Endothelial cell of umbilical vein (primary cell): Measurements from ENCODE around the gene CAMTA1. TPM values are rescaled to one million over a fixed set of nuclear protein-coding genes. Genes with fewer than 3 reads are reported as not detected.

Experiments
- BruUV-seq: library from RNA; stranded (reverse); fragments of 400-500 nt; replicated peaks from 2 replicates; lab custom pipeline; 2021; lab: Mats Ljungman, UMichigan
- CTCF ChIA-PET: fragments of 300-600, 350-600 bp; sonication (Branson Sonifier 250); formaldehyde crosslinking; loops from one replicate; lab custom pipeline; 2021; ENCODE audit warnings: antibody characterized with exemption, inconsistent platforms; lab: Charles Lee
- POLR2A ChIA-PET: fragments of 300-600, 350-600 bp; sonication (Branson Sonifier 250); formaldehyde crosslinking; loops from one replicate; lab custom pipeline; 2021; ENCODE audit warnings: antibody characterized with exemption, inconsistent platforms; lab: Charles Lee
- DNase-seq: peaks from one replicate; pipeline ENCODE4 v3.0.0-alpha.2; 2011; ENCODE audit warnings: low read depth, low spot score
- FAIRE-seq: peaks from 2 replicates; lab custom pipeline; 2011; peaks lifted over from hg19 to GRCh38; lab: Jason Lieb, UNC
- H2AFZ ChIP-seq: 2 replicates; pipeline ENCODE4 v1.6.0; 2012; ENCODE audit warnings: low read depth, low read length, control low read depth, inconsistent platforms
- H3K27ac ChIP-seq: 2 replicates; pipeline ENCODE4 v1.5.1; 2011; ENCODE audit warnings: low read depth, mild to moderate bottlenecking, control low read depth, low read length, moderate library complexity; ENCODE audit not compliant: insufficient read depth
- H3K27me3 ChIP-seq, 2 experiments: 2 replicates each; pipeline versions ENCODE4 v1.6.0 to v1.6.1; 2011; ENCODE audit warnings: low read length in 2 of 2, mixed read lengths in 1 of 2; ENCODE audit not compliant: control insufficient read depth in 2 of 2, insufficient read depth in 2 of 2
- H3K36me3 ChIP-seq, 2 experiments: 2 replicates in 1 of 2; 3 replicates in 1 of 2; pipeline ENCODE4 v1.5.1; 2011; ENCODE audit warnings: low read length in 2 of 2, mild to moderate bottlenecking in 1 of 2, moderate library complexity in 1 of 2; ENCODE audit not compliant: control insufficient read depth in 2 of 2, insufficient read depth in 2 of 2; ENCODE audit errors: extremely low read depth in 1 of 2
- H3K4me1 ChIP-seq: 3 replicates; pipeline ENCODE4 v1.5.1; 2011; ENCODE audit warnings: mild to moderate bottlenecking, low read length; ENCODE audit not compliant: control insufficient read depth, insufficient read depth; ENCODE audit errors: extremely low read depth
- H3K4me2 ChIP-seq: 2 replicates; pipeline ENCODE4 v1.6.1; 2011; ENCODE audit warnings: low read length, control low read depth, mixed read lengths; ENCODE audit not compliant: insufficient read depth
- H3K4me3 ChIP-seq, 3 experiments: fragments of 200-600 bp in 1 of 3; sonication (generic), shearing (Covaris generic) in 1 of 3; replicated peaks in 1 of 3; 2 replicates each; pipeline ENCODE4 v1.5.1; 2011 to 2016; ENCODE audit warnings: control low read depth in 3 of 3, low read length in 3 of 3, mild to moderate bottlenecking in 2 of 3, inconsistent platforms in 1 of 3, low read depth in 1 of 3, moderate library complexity in 1 of 3; ENCODE audit not compliant: insufficient read depth in 1 of 3
- H3K79me2 ChIP-seq: 2 replicates; pipeline ENCODE4 v1.6.0; 2012; ENCODE audit warnings: low read length, inconsistent platforms; ENCODE audit not compliant: control insufficient read depth, insufficient read depth
- H3K9ac ChIP-seq: replicated peaks from 2 replicates; pipeline ENCODE3; 2011; ENCODE audit warnings: low read length, control low read depth; ENCODE audit not compliant: insufficient read depth; ENCODE audit errors: extremely low read depth
- H3K9me1 ChIP-seq: replicated peaks from 3 replicates; pipeline ENCODE4 v1.6.0; 2011; ENCODE audit warnings: mild to moderate bottlenecking, low read length; ENCODE audit not compliant: control insufficient read depth, insufficient read depth; ENCODE audit errors: extremely low read depth
- H3K9me3 ChIP-seq: replicated peaks from 2 replicates; pipeline ENCODE4 v1.5.1; 2012; ENCODE audit warnings: low read length, inconsistent platforms; ENCODE audit not compliant: control insufficient read depth, insufficient read depth
- H4K20me1 ChIP-seq: replicated peaks from 2 replicates; pipeline ENCODE3; 2011; ENCODE audit warnings: mild to moderate bottlenecking, low read length; ENCODE audit not compliant: control insufficient read depth, insufficient read depth; ENCODE audit errors: extremely low read depth
- CTCF ChIP-seq, 2 donors: IDR thresholded peaks; 1 replicate in 1 of 2; 2 replicates in 1 of 2; pipeline ENCODE4 v1.5.1; 2011; ENCODE audit warnings: low read length in 2 of 2, mild to moderate bottlenecking in 2 of 2, moderate library complexity in 2 of 2, control low read depth in 1 of 2, inconsistent platforms in 1 of 2, low read depth in 1 of 2; ENCODE audit not compliant: insufficient read depth in 1 of 2; ENCODE audit errors: extremely low read depth in 1 of 2
- EZH2 ChIP-seq: IDR thresholded peaks from 2 replicates; pipeline ENCODE4 v1.6.1; 2012; ENCODE audit warnings: borderline replicate concordance, low read depth, mild to moderate bottlenecking, moderate library complexity, low read length, inconsistent platforms; ENCODE audit not compliant: severe bottlenecking
- FOS ChIP-seq: IDR thresholded peaks from 2 replicates; pipeline ENCODE4 v1.6.1; 2011; ENCODE audit warnings: mild to moderate bottlenecking, low read length, moderate library complexity, borderline replicate concordance; ENCODE audit not compliant: insufficient read depth
- GATA2 ChIP-seq: IDR thresholded peaks from 2 replicates; pipeline ENCODE4 v1.7.0; 2011; ENCODE audit warnings: low read depth, mild to moderate bottlenecking, moderate library complexity, mixed read lengths, low read length; ENCODE audit not compliant: insufficient read length, insufficient read depth
- JUN ChIP-seq: IDR thresholded peaks from 2 replicates; pipeline ENCODE4 v1.6.1; 2011; ENCODE audit warnings: borderline replicate concordance, low read depth; ENCODE audit not compliant: insufficient read length, insufficient read depth
- MYC ChIP-seq: IDR thresholded peaks from one replicate; pipeline ENCODE4 v1.6.1; 2011; ENCODE audit warnings: mild to moderate bottlenecking, low read depth, low read length
- POLR2A ChIP-seq: IDR thresholded peaks from 2 replicates; pipeline ENCODE4 v1.6.1; 2012; ENCODE audit warnings: low read depth, mild to moderate bottlenecking, control low read depth, low read length
- POLR2AphosphoS5 ChIP-seq: IDR thresholded peaks from 2 replicates; pipeline ENCODE4 v1.6.1; 2012; ENCODE audit warnings: low read depth, mild to moderate bottlenecking, control low read depth, low read length, moderate library complexity; ENCODE audit not compliant: insufficient read depth
- dilution Hi-C: fragments of 300-500 bp; cut with MboI; formaldehyde crosslinking; loops from one replicate; pipeline ENCODE4 v1.15.0; 2019; ENCODE audit warnings: low sequenced_read_pairs; ENCODE audit not compliant: extremely low pct_ligation_motif_present
- intact Hi-C: fragments of 100-400 bp; cut with micrococcal nuclease; formaldehyde crosslinking; loops from one replicate; pipeline ENCODE4 v1.10.0; 2022
- polyA plus RNA-seq, 4 experiments: library from polyadenylated mRNA; depleted of rRNA in 3 of 4; stranded (reverse) in 3 of 4; unstranded in 1 of 4; fragments of >200 nt; gene quantifications; 2 replicates each; pipeline versions ENCODE4 v1.2.1 to v1.2.3, GENCODE V29; 2011 to 2012; ENCODE audit warnings: missing spikeins in 1 of 4
- total RNA-seq: library from RNA; stranded (reverse); gene quantifications from 2 replicates; pipeline ENCODE4 v1.2.3, GENCODE V29; 2021
- TF ChIP-seq, protein P1 (sequence below): IDR thresholded peaks from 2 replicates; pipeline ENCODE4 v1.6.1; 2011; ENCODE audit not compliant: insufficient read depth, insufficient read length

The CAMTA1 gene
- total and polyA plus RNA-seq, 2 donors (not counting 3 experiments of a cell fraction or from before 2014, with no cell fraction given): 50.8 to 92.7 TPM

- TF ChIP-seq EZH2 (no peak), FOS (no peak), POLR2A (no peak), CTCF (IDR thresholded peaks at IDR 0.05; ENCODE audit: extremely low read depth in 1 of 2, insufficient read depth in 1 of 2, low read depth in 1 of 2, low read length in 2 of 2) (no peak), MYC (no peak), JUN (no peak), GATA2 (no peak), POLR2AphosphoS5 (no peak)
- TF ChIP-seq, protein P1, sequence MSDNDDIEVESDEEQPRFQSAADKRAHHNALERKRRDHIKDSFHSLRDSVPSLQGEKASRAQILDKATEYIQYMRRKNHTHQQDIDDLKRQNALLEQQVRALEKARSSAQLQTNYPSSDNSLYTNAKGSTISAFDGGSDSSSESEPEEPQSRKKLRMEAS: no peak
- H2AFZ ChIP-seq: no peak overlapping the region
- no TSS peak for BruUV-seq
- H3K9ac ChIP-seq: no peak overlapping the region
- POLR2A ChIA-PET: interaction anchor here (0.5 kb wide), 1 partner anchor 130 kb away, joined by 5 read pairs; no protein-coding TSS in a partner anchor
- no peak overlapping the region for H3K4me3 ChIP-seq
- peaks cover 3% of the 10 kb centered on the region for H4K20me1 ChIP-seq
- FAIRE-seq: no peak
- no peak overlapping the region for H3K4me2 ChIP-seq
- dilution Hi-C loops (no loop called here), intact Hi-C loops (no loop called here)
- no peak for DNase-seq
- CTCF ChIA-PET: no interaction called here
- H3K9me3 ChIP-seq: no peaks in the 10 kb centered on the region
- H3K79me2 ChIP-seq: peaks cover 13% of the 10 kb centered on the region
- H3K9me1 ChIP-seq: no peaks in the 10 kb centered on the region
- no peaks in the 10 kb centered on the region for H3K36me3 ChIP-seq
- no peaks in the 10 kb centered on the region for H3K27me3 ChIP-seq
- no peak overlapping the region for H3K27ac ChIP-seq
- peaks cover 12% of the 10 kb centered on the region for H3K4me1 ChIP-seq
These were observed 37.5 kb downstream of the CAMTA1 start for GRCh38 chr1:6822530-6823359.
